Tibial artery (tissue), 4 donors: ENCODE measurements around the gene TEX9.
A peak's percentile ranks its signal among the peaks of the same experiment; 100 is the strongest.
"Not testable (repeated sequence)": the region's sequence is repeated elsewhere in the genome, so short reads cannot be mapped to it uniquely, and the experiment has no call there.

Source experiments
- DNase-seq, 2 donors: peaks; one replicate each; pipeline ENCODE4 v3.0.0-alpha.2; 2019
- H3K27ac ChIP-seq, 2 donors: fragments of 200-600 bp; sonication (generic) in 1 of 2; 1 replicate in 1 of 2; 2 replicates in 1 of 2; pipeline ENCODE4 v1.5.1; 2018 to 2019; ENCODE audit warnings: mild to moderate bottlenecking in 1 of 2
- H3K27me3 ChIP-seq, 2 donors: fragments of 200-600 bp; sonication (generic) in 1 of 2; one replicate each; pipeline versions ENCODE4 v1.5.1 to v1.6.0; 2016 to 2019
- H3K36me3 ChIP-seq, 3 donors: fragments of 200-600 bp; sonication (generic) in 2 of 3; one replicate each; pipeline ENCODE4 v1.5.1; 2016 to 2019; ENCODE audit warnings: mild to moderate bottlenecking in 2 of 3
- H3K4me1 ChIP-seq, 4 donors: fragments of 200-600 bp; sonication (generic) in 2 of 4; 1 replicate in 3 of 4; 2 replicates in 1 of 4; pipeline ENCODE4 v1.5.1; 2016 to 2019
- H3K4me3 ChIP-seq, 2 donors: fragments of 200-600 bp; sonication (generic) in 1 of 2; 1 replicate in 1 of 2; 2 replicates in 1 of 2; pipeline ENCODE4 v1.5.1; 2018 to 2019; ENCODE audit warnings: mild to moderate bottlenecking in 2 of 2
- H3K9me3 ChIP-seq, 3 donors: fragments of 200-600 bp; sonication (generic) in 1 of 3; one replicate each; pipeline ENCODE4 v1.5.1; 2016 to 2019
- CTCF ChIP-seq, 2 experiments: fragments of 200-600 bp in 1 of 2; fragments of 450-650 bp in 1 of 2; IDR thresholded peaks; one replicate each; pipeline ENCODE4 v1.5.1; 2017 to 2019; ENCODE audit warnings: antibody characterized with exemption in 2 of 2, mild to moderate bottlenecking in 1 of 2, moderate library complexity in 1 of 2
- intact Hi-C: fragments of 100-400 bp; cut with DNase I; formaldehyde crosslinking; loops from one replicate; pipeline ENCODE4 v1.15.0; 2023; ENCODE audit warnings: low total_unique reads

The TEX9 gene

GRCh38 chr15:56411122-56411749, 46.0 kb downstream of the TEX9 start:
- H3K9me3 ChIP-seq = peaks cover 0 to 3% (median 0%) of the 10 kb centered on the region in 3 donors
- H3K27me3 ChIP-seq = no peaks in the 10 kb centered on the region
- H3K36me3 ChIP-seq = no peaks in the 10 kb centered on the region
- H3K4me3 ChIP-seq = no peak overlapping the region
- H3K4me1 ChIP-seq = no peaks in the 10 kb centered on the region
- no peak overlapping the region for H3K27ac ChIP-seq
- no peak for DNase-seq
- TF ChIP-seq CTCF (IDR thresholded peaks at IDR 0.05) = no peak
- intact Hi-C loops = no loop called here

GRCh38 chr15:56413114-56413733, 48.0 kb downstream of the TEX9 start:
- H3K4me3 ChIP-seq, H3K36me3 ChIP-seq, H3K27ac ChIP-seq, H3K4me1 ChIP-seq, intact Hi-C loops, H3K27me3 ChIP-seq, H3K9me3 ChIP-seq, DNase-seq: not testable (repeated sequence)

- no peaks in the 10 kb centered on the region for H3K27me3 ChIP-seq
- DNase-seq = no peak
- TF ChIP-seq CTCF (IDR thresholded peaks at IDR 0.05) = no peak
- H3K27ac ChIP-seq = no peak overlapping the region
- H3K36me3 ChIP-seq = peaks cover 0 to 9% (median 8%) of the 10 kb centered on the region in 3 donors
- peaks cover 0 to 5% (median 0%) of the 10 kb centered on the region in 3 donors for H3K9me3 ChIP-seq
- H3K4me1 ChIP-seq = no peaks in the 10 kb centered on the region
- intact Hi-C loops = no loop called here
- no peak overlapping the region for H3K4me3 ChIP-seq
These were observed 60.0 kb downstream of the TEX9 start for GRCh38 chr15:56425276-56425675.

- H3K27me3 ChIP-seq = no peaks in the 10 kb centered on the region
- H3K4me1 ChIP-seq = no peaks in the 10 kb centered on the region
- peaks cover 0 to 15% (median 9%) of the 10 kb centered on the region in 3 donors for H3K36me3 ChIP-seq
- no peak for DNase-seq
- H3K4me3 ChIP-seq = no peak overlapping the region
- no peak overlapping the region for H3K27ac ChIP-seq
- peaks cover 0 to 5% (median 0%) of the 10 kb centered on the region in 3 donors for H3K9me3 ChIP-seq
- intact Hi-C loops = no loop called here
- no peak for TF ChIP-seq CTCF (IDR thresholded peaks at IDR 0.05)
These were observed 60.8 kb downstream of the TEX9 start for GRCh38 chr15:56425976-56426375.

GRCh38 chr15:56428821-56429458, 63.7 kb downstream of the TEX9 start:
- H3K27me3 ChIP-seq = no peaks in the 10 kb centered on the region
- peak; percentile 32 to 38 for TF ChIP-seq CTCF (IDR thresholded peaks at IDR 0.05)
- DNase-seq = no peak
- peaks cover 0 to 5% (median 0%) of the 10 kb centered on the region in 3 donors for H3K9me3 ChIP-seq
- H3K27ac ChIP-seq = no peak overlapping the region
- H3K4me3 ChIP-seq = no peak overlapping the region
- intact Hi-C loops = no loop called here
- no peaks in the 10 kb centered on the region for H3K4me1 ChIP-seq
- peaks cover 0 to 15% (median 9%) of the 10 kb centered on the region in 3 donors for H3K36me3 ChIP-seq

- H3K27ac ChIP-seq = no peak overlapping the region
- H3K9me3 ChIP-seq = no peaks in the 10 kb centered on the region
- DNase-seq = no peak
- intact Hi-C loops = no loop called here
- peaks cover 0 to 10% (median 0%) of the 10 kb centered on the region in 3 donors for H3K36me3 ChIP-seq
- no peak overlapping the region for H3K4me3 ChIP-seq
- no peaks in the 10 kb centered on the region for H3K27me3 ChIP-seq
- TF ChIP-seq CTCF (IDR thresholded peaks at IDR 0.05) = no peak
- H3K4me1 ChIP-seq = no peaks in the 10 kb centered on the region
These were observed 67.1 kb downstream of the TEX9 start for GRCh38 chr15:56432304-56432703.
